IPS-18a (cell line): ENCODE measurements around the gene RABEP1.

Experiments used
- H3K27ac ChIP-seq: one replicate; pipeline ENCODE4 v1.5.1; 2013; ENCODE audit warnings: low read length
- H3K27me3 ChIP-seq: one replicate; pipeline ENCODE4 v1.6.1; 2013; ENCODE audit warnings: mild to moderate bottlenecking, low read length; ENCODE audit not compliant: control insufficient read depth, insufficient read depth
- H3K36me3 ChIP-seq: one replicate; pipeline ENCODE4 v1.6.1; 2013; ENCODE audit warnings: low read depth, low read length; ENCODE audit not compliant: control insufficient read depth
- H3K4me1 ChIP-seq: one replicate; pipeline ENCODE4 v1.6.1; 2013; ENCODE audit warnings: low read depth, low read length; ENCODE audit not compliant: control insufficient read depth
- H3K4me3 ChIP-seq: one replicate; pipeline ENCODE4 v1.5.1; 2013; ENCODE audit warnings: low read length
- H3K9ac ChIP-seq: one replicate; pipeline ENCODE4 v1.6.1; 2013; ENCODE audit warnings: mild to moderate bottlenecking, low read length, moderate library complexity
- H3K9me3 ChIP-seq: one replicate; pipeline ENCODE4 v1.6.1; 2013; ENCODE audit warnings: low read depth, low read length; ENCODE audit not compliant: control insufficient read depth

RABEP1 gene

GRCh38 chr17:5408186-5408585 is 126.1 kb downstream of the RABEP1 start:
- Histone ChIP-seq H3K27ac (no peak overlapping the region), H3K9ac (no peak overlapping the region), H3K9me3 (no peaks in the 10 kb centered on the region), H3K27me3 (no peaks in the 10 kb centered on the region), H3K4me3 (no peak overlapping the region), H3K36me3 (peaks cover 95% of the 10 kb centered on the region), H3K4me1 (no peaks in the 10 kb centered on the region)

GRCh38 chr17:5410594-5411272 is 128.6 kb downstream of the RABEP1 start:
- H3K27me3 ChIP-seq, result no peaks in the 10 kb centered on the region
- no peak overlapping the region for H3K9ac ChIP-seq
- H3K36me3 ChIP-seq, result peaks cover 94% of the 10 kb centered on the region
- no peaks in the 10 kb centered on the region for H3K4me1 ChIP-seq
- no peaks in the 10 kb centered on the region for H3K9me3 ChIP-seq
- no peak overlapping the region for H3K4me3 ChIP-seq
- no peak overlapping the region for H3K27ac ChIP-seq

- no peak overlapping the region for H3K27ac ChIP-seq
Measured at GRCh38 chr17:5413682-5414081, 131.6 kb downstream of the RABEP1 start.

GRCh38 chr17:5416901-5417300 is 134.8 kb downstream of the RABEP1 start:
- no peak overlapping the region for H3K9ac ChIP-seq
- H3K4me1 ChIP-seq, result peaks cover 7% of the 10 kb centered on the region
- no peak overlapping the region for H3K27ac ChIP-seq
- no peaks in the 10 kb centered on the region for H3K9me3 ChIP-seq
- peaks cover 59% of the 10 kb centered on the region for H3K36me3 ChIP-seq
- no peaks in the 10 kb centered on the region for H3K27me3 ChIP-seq
- H3K4me3 ChIP-seq, result no peak overlapping the region

More at GRCh38 chr17:5413682-5414081, 131.6 kb downstream of the RABEP1 start:
- H3K9ac ChIP-seq, result no peak overlapping the region
- no peaks in the 10 kb centered on the region for H3K4me1 ChIP-seq
- H3K27me3 ChIP-seq, result no peaks in the 10 kb centered on the region
- peaks cover 80% of the 10 kb centered on the region for H3K36me3 ChIP-seq
- H3K9me3 ChIP-seq, result no peaks in the 10 kb centered on the region
- no peak overlapping the region for H3K4me3 ChIP-seq

- H3K36me3 ChIP-seq, result peaks cover 57% of the 10 kb centered on the region
- peak overlapping the region; percentile 100 for H3K4me3 ChIP-seq
- no peaks in the 10 kb centered on the region for H3K27me3 ChIP-seq
- H3K9me3 ChIP-seq, result no peaks in the 10 kb centered on the region
- peak overlapping the region; percentile 87 for H3K27ac ChIP-seq
- peak overlapping the region; percentile 97 for H3K9ac ChIP-seq
- H3K4me1 ChIP-seq, result peaks cover 7% of the 10 kb centered on the region
Measured at GRCh38 chr17:5418858-5419355, 136.8 kb downstream of the RABEP1 start.

GRCh38 chr17:5419356-5419958 is 137.4 kb downstream of the RABEP1 start, which contains the start of gene NUP88:
Gene NUP88, minus strand, starts transcription at chr17:5419662. Its CDS starts 12 bp downstream, at chr17:5419650.
- H3K27ac ChIP-seq, result peak within 1 kb of the TSS; percentile 99
- peaks cover 57% of the 10 kb centered on the region for H3K36me3 ChIP-seq
- peaks cover 7% of the 10 kb centered on the region for H3K4me1 ChIP-seq
- H3K9me3 ChIP-seq, result no peaks in the 10 kb centered on the region
- H3K27me3 ChIP-seq, result no peaks in the 10 kb centered on the region
- peak within 1 kb of the TSS; percentile 100 for H3K4me3 ChIP-seq
- H3K9ac ChIP-seq, result peak within 1 kb of the TSS; percentile 97

- Histone ChIP-seq H3K27ac (peak within 1 kb of the TSS; percentile 99), H3K27me3 (no peaks in the 10 kb centered on the region), H3K36me3 (peaks cover 60% of the 10 kb centered on the region), H3K9ac (peak within 1 kb of the TSS; percentile 97), H3K4me1 (peaks cover 7% of the 10 kb centered on the region), H3K9me3 (no peaks in the 10 kb centered on the region), H3K4me3 (peak within 1 kb of the TSS; percentile 100)
Measured at GRCh38 chr17:5419959-5420653, 138.0 kb downstream of the RABEP1 start, which contains the start of gene RPAIN. Gene RPAIN, plus strand, starts transcription at chr17:5420182. Its CDS starts 29 bp downstream, at chr17:5420211.

- H3K4me1 ChIP-seq, result peaks cover 7% of the 10 kb centered on the region
- H3K36me3 ChIP-seq, result peaks cover 62% of the 10 kb centered on the region
- H3K27ac ChIP-seq, result no peak overlapping the region
Measured at GRCh38 chr17:5422505-5422904, 140.4 kb downstream of the RABEP1 start.

GRCh38 chr17:5424909-5425308 is 142.8 kb downstream of the RABEP1 start:
- peaks cover 84% of the 10 kb centered on the region for H3K36me3 ChIP-seq
- H3K4me1 ChIP-seq, result peaks cover 7% of the 10 kb centered on the region
- H3K27ac ChIP-seq, result no peak overlapping the region
- no peak overlapping the region for H3K4me3 ChIP-seq
- H3K9ac ChIP-seq, result no peak overlapping the region
- no peaks in the 10 kb centered on the region for H3K27me3 ChIP-seq
- H3K9me3 ChIP-seq, result no peaks in the 10 kb centered on the region

More at GRCh38 chr17:5422505-5422904, 140.4 kb downstream of the RABEP1 start:
- no peak overlapping the region for H3K9ac ChIP-seq
- no peaks in the 10 kb centered on the region for H3K27me3 ChIP-seq
- no peaks in the 10 kb centered on the region for H3K9me3 ChIP-seq
- H3K4me3 ChIP-seq, result no peak overlapping the region

- Histone ChIP-seq H3K4me1 (peaks cover 5% of the 10 kb centered on the region), H3K36me3 (peaks cover 88% of the 10 kb centered on the region), H3K9ac (no peak overlapping the region), H3K27me3 (no peaks in the 10 kb centered on the region), H3K4me3 (no peak overlapping the region), H3K9me3 (no peaks in the 10 kb centered on the region), H3K27ac (no peak overlapping the region)
Measured at GRCh38 chr17:5425826-5426225, 143.7 kb downstream of the RABEP1 start.

- H3K27me3 ChIP-seq, result no peaks in the 10 kb centered on the region
Measured at GRCh38 chr17:5429191-5429887, 147.3 kb downstream of the RABEP1 start.

More at GRCh38 chr17:5429191-5429887, 147.3 kb downstream of the RABEP1 start:
- H3K4me1 ChIP-seq, result no peaks in the 10 kb centered on the region
- H3K36me3 ChIP-seq, result peaks cover 89% of the 10 kb centered on the region
- H3K9ac ChIP-seq, result no peak overlapping the region
- H3K4me3 ChIP-seq, result no peak overlapping the region
- H3K9me3 ChIP-seq, result no peaks in the 10 kb centered on the region
- no peak overlapping the region for H3K27ac ChIP-seq
